HepG2 (cell line): ENCODE results near the gene SLC16A7. TPM values are rescaled to one million over a fixed set of nuclear protein-coding genes. Genes with fewer than 3 reads are reported as not detected.

ENCODE experiments used
- ATAC-seq: fragments of 200-7000 bp; cut with Tn5 transposase; 3 replicates; pipeline ENCODE4 v1.9.1; 2020; ENCODE audit warnings: mild to moderate bottlenecking, moderate library complexity
- BruUV-seq: library from RNA; stranded (reverse); fragments of 400-500 nt; replicated peaks from 2 replicates; lab custom pipeline; 2021; lab: Mats Ljungman, UMichigan
- CTCF ChIA-PET: fragments of 300-600 bp; formaldehyde crosslinking; extraction: SDS; loops from one replicate; lab custom pipeline; 2021; ENCODE audit warnings: low total read pairs, inconsistent platforms, low intra/inter-chr PET ratio; lab: Yijun Ruan, JAX
- POLR2A ChIA-PET: fragments of 350-600 bp; sonication (Branson Sonifier 250); formaldehyde crosslinking; loops from one replicate; lab custom pipeline; 2020; ENCODE audit warnings: antibody characterized with exemption, inconsistent platforms; lab: Yijun Ruan, JAX
- DNase-seq: peaks from one replicate; pipeline ENCODE4 v3.0.0-alpha.2; 2015; ENCODE audit warnings: low spot score
- FAIRE-seq: peaks from 3 replicates; lab custom pipeline; 2011; peaks lifted over from hg19 to GRCh38; lab: Jason Lieb, UNC
- H2AFZ ChIP-seq: one replicate; pipeline ENCODE4 v1.6.1; 2011; ENCODE audit warnings: low read length, inconsistent platforms
- H3K27ac ChIP-seq: fragments of 300-600 bp; 3 replicates; pipeline ENCODE4 v1.8.0; 2011; ENCODE audit warnings: mixed run types, mild to moderate bottlenecking, mixed read lengths, low read length, inconsistent platforms; ENCODE audit not compliant: insufficient read depth; ENCODE audit errors: extremely low read length
- H3K27me3 ChIP-seq, 2 experiments: fragments of 200-600 bp in 1 of 2; 2 replicates in 1 of 2; 3 replicates in 1 of 2; pipeline versions ENCODE4 v1.6.0 to v1.8.0; 2011; ENCODE audit warnings: low read length in 2 of 2, mild to moderate bottlenecking in 2 of 2, moderate library complexity in 2 of 2, inconsistent platforms in 1 of 2; ENCODE audit not compliant: insufficient read depth in 2 of 2, control insufficient read depth in 1 of 2
- H3K36me3 ChIP-seq, 2 experiments: fragments of 200-600 bp in 1 of 2; replicated peaks in 1 of 2; 2 replicates in 1 of 2; 3 replicates in 1 of 2; pipeline versions ENCODE4 v1.5.1 to v1.8.0; 2011; ENCODE audit warnings: low read length in 2 of 2, inconsistent platforms in 1 of 2; ENCODE audit not compliant: insufficient read depth in 2 of 2, control insufficient read depth in 1 of 2
- H3K4me1 ChIP-seq: 2 replicates; pipeline ENCODE4 v1.5.1; 2012; ENCODE audit warnings: low read length, inconsistent platforms; ENCODE audit not compliant: insufficient read depth
- H3K4me2 ChIP-seq: 2 replicates; pipeline ENCODE4 v1.6.0; 2011; ENCODE audit warnings: low read depth, low read length, inconsistent platforms
- H3K4me3 ChIP-seq, 3 experiments: fragments of 200-600 bp in 1 of 3; sonication (generic), shearing (Covaris generic) in 1 of 3; replicated peaks in 1 of 3; 2 replicates each; pipeline ENCODE4 v1.5.1; 2011 to 2016; ENCODE audit warnings: low read length in 3 of 3, inconsistent platforms in 2 of 3, low read depth in 2 of 3, mild to moderate bottlenecking in 2 of 3, control low read depth in 1 of 3, mixed read lengths in 1 of 3; ENCODE audit not compliant: insufficient read depth in 1 of 3
- H3K79me2 ChIP-seq: one replicate; pipeline ENCODE4 v1.6.1; 2011; ENCODE audit warnings: low read length, inconsistent platforms; ENCODE audit not compliant: insufficient read depth
- H3K9ac ChIP-seq: 2 replicates; pipeline ENCODE4 v1.6.0; 2011; ENCODE audit warnings: mild to moderate bottlenecking, low read depth, low read length, inconsistent platforms; ENCODE audit not compliant: insufficient read depth
- H3K9me3 ChIP-seq: 2 replicates; pipeline ENCODE4 v1.5.1; 2012; ENCODE audit warnings: mild to moderate bottlenecking, low read length
- H4K20me1 ChIP-seq: 2 replicates; pipeline ENCODE4 v1.6.0; 2011; ENCODE audit warnings: inconsistent platforms, mild to moderate bottlenecking, low read length, moderate library complexity; ENCODE audit not compliant: insufficient read depth
- ATF7 ChIP-seq, 2 experiments: fragments of 450-650 bp in 1 of 2; sonication (generic) in 1 of 2; formaldehyde crosslinking in 1 of 2; IDR thresholded peaks; 2 replicates each; pipeline versions ENCODE4 v1.4.0 to v1.6.1; 2016 to 2020; ENCODE audit warnings: antibody characterized with exemption in 1 of 2, mild to moderate bottlenecking in 1 of 2, missing genetic modification reagents in 1 of 2
- BHLHE40 ChIP-seq: IDR thresholded peaks from 2 replicates; pipeline ENCODE4 v1.6.1; 2011; ENCODE audit warnings: low read length, improper control_type of control experiment
- CCAR2 ChIP-seq: fragments of 200-400 bp; formaldehyde crosslinking; optimal IDR thresholded peaks from 2 replicates; pipeline ENCODE3; 2018; ENCODE audit warnings: low read depth, mild to moderate bottlenecking, low read length, moderate library complexity
- DNMT3B ChIP-seq: conservative IDR thresholded peaks from 2 replicates; pipeline ENCODE4 v1.6.1; 2016; ENCODE audit warnings: missing biosample characterization, control low read depth
- GATAD2A ChIP-seq: IDR thresholded peaks from 2 replicates; pipeline ENCODE4 v1.6.1; 2016
- KDM1A ChIP-seq: IDR thresholded peaks from 2 replicates; pipeline ENCODE4 v1.6.1; 2016; ENCODE audit warnings: missing compliant biosample characterization
- MNT ChIP-seq: fragments of 450-650 bp; IDR thresholded peaks from 2 replicates; pipeline ENCODE4 v1.6.1; 2016
- NR3C1 ChIP-seq: sonication (generic); formaldehyde crosslinking; IDR thresholded peaks from 2 replicates; pipeline ENCODE4 v1.4.0; 2020; ENCODE audit warnings: missing genetic modification reagents
- RBAK ChIP-seq: sonication (generic); formaldehyde crosslinking; IDR thresholded peaks from 2 replicates; pipeline ENCODE4 v1.5.1; 2020; ENCODE audit warnings: mild to moderate bottlenecking, missing genetic modification reagents
- REPIN1 ChIP-seq: sonication (generic); formaldehyde crosslinking; IDR thresholded peaks from 2 replicates; pipeline ENCODE4 v1.8.0; 2022; ENCODE audit warnings: missing genetic modification reagents, low read depth, mild to moderate bottlenecking, borderline replicate concordance
- RFXAP ChIP-seq: sonication (generic); formaldehyde crosslinking; IDR thresholded peaks from 2 replicates; pipeline ENCODE4 v1.4.0; 2020; ENCODE audit warnings: missing genetic modification reagents, borderline replicate concordance
- SOX5 ChIP-seq: IDR thresholded peaks from 2 replicates; pipeline ENCODE4 v1.6.1; 2016; ENCODE audit warnings: borderline replicate concordance
- ZBTB7B ChIP-seq: sonication (generic); formaldehyde crosslinking; IDR thresholded peaks from 2 replicates; pipeline ENCODE4 v1.4.0; 2020; ENCODE audit warnings: missing genetic modification reagents
- ZNF180 ChIP-seq: sonication (generic); formaldehyde crosslinking; IDR thresholded peaks from 2 replicates; pipeline ENCODE4 v1.4.0; 2020; ENCODE audit warnings: low read depth, missing genetic modification reagents, borderline replicate concordance
- ZNF232 ChIP-seq: sonication (generic); formaldehyde crosslinking; IDR thresholded peaks from 2 replicates; pipeline ENCODE4 v1.4.0; 2020; ENCODE audit warnings: missing genetic modification reagents, borderline replicate concordance
- ZNF644 ChIP-seq: IDR thresholded peaks from 2 replicates; pipeline ENCODE4 v1.6.1; 2016; ENCODE audit warnings: low read depth
- ZNF713 ChIP-seq: sonication (generic); formaldehyde crosslinking; IDR thresholded peaks from 2 replicates; pipeline ENCODE4 v1.4.0; 2020; ENCODE audit warnings: mild to moderate bottlenecking, missing genetic modification reagents
- ZNF737 ChIP-seq: sonication (generic); formaldehyde crosslinking; IDR thresholded peaks from 2 replicates; pipeline ENCODE4 v1.5.0; 2020; ENCODE audit warnings: missing genetic modification reagents, mild to moderate bottlenecking, borderline replicate concordance
- WGBS: methylation state at CpG from one replicate; pipeline ENCODE4 v1.1.6; 2017; ENCODE audit warnings: low lambda C conversion rate; 5-methylcytosine and 5-hydroxymethylcytosine counted together
- in situ Hi-C: cut with HindIII; loops from 2 replicates; pipeline ENCODE4 v1.10.0; 2017; ENCODE audit warnings: low pct_unique_long_range_greater_than_20kb; ENCODE audit not compliant: extremely low pct_ligation_motif_present
- intact Hi-C: fragments of 100-400 bp; cut with micrococcal nuclease; formaldehyde crosslinking; loops from one replicate; pipeline ENCODE4 v1.10.0; 2022; ENCODE audit not compliant: unreplicated experiment
- polyA plus RNA-seq, 8 experiments: library from polyadenylated mRNA; depleted of rRNA in 3 of 8; stranded (reverse) in 7 of 8; unstranded in 1 of 8; fragments of >200 nt; fragmentation: Illumina TruSeq in 4 of 8; extraction: Trizol in 4 of 8; gene quantifications; 2 replicates each; pipeline versions ENCODE4 v1.2.1 to v1.2.3, GENCODE V29; 2011 to 2016; ENCODE audit warnings: low read depth in 4 of 8, missing spikeins in 1 of 8, mixed read lengths in 1 of 8; ENCODE audit not compliant: insufficient read depth in 1 of 8
- total RNA-seq, 5 experiments: library from RNA; depleted of rRNA; stranded (reverse); fragments of >200 nt; fragmentation: Illumina TruSeq; extraction: Trizol; gene quantifications; 2 replicates each; pipeline ENCODE4 v1.2.3, GENCODE V29; 2016; ENCODE audit warnings: low read depth in 1 of 5
- TF ChIP-seq, protein P1 (sequence below): sonication (generic); formaldehyde crosslinking; IDR thresholded peaks from 2 replicates; pipeline ENCODE4 v1.4.0; 2020; ENCODE audit warnings: mild to moderate bottlenecking, missing genetic modification reagents
- TF ChIP-seq, protein P2 (sequence below): sonication (generic); formaldehyde crosslinking; IDR thresholded peaks from 2 replicates; pipeline ENCODE4 v1.8.0; 2022; ENCODE audit warnings: low read depth, missing genetic modification reagents

Gene SLC16A7
- total and polyA plus RNA-seq, 2 of the 13 experiments (the other 11 are each of a cell fraction or from before 2014, with no cell fraction given): 1.3 to 1.6 TPM

DNA sequence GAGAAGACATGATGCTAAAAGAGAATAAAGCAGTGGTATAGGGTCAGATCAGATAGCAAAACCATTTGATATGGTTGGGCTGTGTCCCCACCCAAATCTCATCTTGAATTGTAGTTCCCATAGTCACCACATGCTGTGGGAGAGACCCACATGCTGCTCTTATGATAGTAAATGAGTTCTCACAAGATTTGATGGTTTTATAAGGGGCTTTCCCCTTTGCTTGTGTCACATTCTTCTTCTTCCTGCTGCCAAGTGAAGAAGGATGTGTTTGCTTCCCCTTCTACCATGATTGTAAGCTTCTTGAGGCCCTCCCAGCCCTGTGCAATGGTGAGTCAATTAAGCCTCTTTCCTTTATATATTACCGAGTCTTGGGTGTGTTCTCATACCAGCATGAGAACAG lies 49.4 kb downstream of the SLC16A7 start:
- H3K36me3 ChIP-seq: no peaks in the 10 kb centered on the region
- FAIRE-seq (no peak), DNase-seq (no peak), ATAC-seq (no peak)
- H3K4me1 ChIP-seq: 0 out of 2 replicates have a peak, but pooled peaks cover 8% of the 10 kb centered on the region
- no peak overlapping the region for H3K27ac ChIP-seq
- CTCF ChIA-PET: no interaction called here
- H2AFZ ChIP-seq: no peak overlapping the region
- no peaks in the 10 kb centered on the region for H4K20me1 ChIP-seq
- no peak overlapping the region for H3K4me3 ChIP-seq
- peaks cover 64% of the 10 kb centered on the region for H3K9me3 ChIP-seq
- intact Hi-C loops: no loop called here
- H3K4me2 ChIP-seq: no peak overlapping the region
- 33% methylated on average over 1 of the region's 1 CpG for whole genome bisulfite sequencing
- TF ChIP-seq RFXAP (CRISPR knock-in tag): no peak
- no peak for TF ChIP-seq ZNF644 (CRISPR knock-in tag)
- TF ChIP-seq ATF7 (IDR thresholded peaks at IDR 0.05): no peak
- TF ChIP-seq ATF7 (CRISPR knock-in tag; IDR thresholded peaks at IDR 0.05): no peak
- TF ChIP-seq, protein P1, sequence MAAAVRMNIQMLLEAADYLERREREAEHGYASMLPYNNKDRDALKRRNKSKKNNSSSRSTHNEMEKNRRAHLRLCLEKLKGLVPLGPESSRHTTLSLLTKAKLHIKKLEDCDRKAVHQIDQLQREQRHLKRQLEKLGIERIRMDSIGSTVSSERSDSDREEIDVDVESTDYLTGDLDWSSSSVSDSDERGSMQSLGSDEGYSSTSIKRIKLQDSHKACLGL (CRISPR knock-in tag): no peak
- TF ChIP-seq SOX5 (CRISPR knock-in tag): no peak
- TF ChIP-seq RBAK (CRISPR knock-in tag): no peak
- no peak for TF ChIP-seq ZBTB7B (CRISPR knock-in tag)
- no peak for TF ChIP-seq BHLHE40
- TF ChIP-seq ZNF232 (CRISPR knock-in tag): no peak
- TF ChIP-seq NR3C1 (CRISPR knock-in tag): no peak
- TF ChIP-seq REPIN1: no peak
- TF ChIP-seq GATAD2A: no peak
- no peak for TF ChIP-seq CCAR2
- TF ChIP-seq ZNF180 (CRISPR knock-in tag): no peak
- TF ChIP-seq, protein P2, sequence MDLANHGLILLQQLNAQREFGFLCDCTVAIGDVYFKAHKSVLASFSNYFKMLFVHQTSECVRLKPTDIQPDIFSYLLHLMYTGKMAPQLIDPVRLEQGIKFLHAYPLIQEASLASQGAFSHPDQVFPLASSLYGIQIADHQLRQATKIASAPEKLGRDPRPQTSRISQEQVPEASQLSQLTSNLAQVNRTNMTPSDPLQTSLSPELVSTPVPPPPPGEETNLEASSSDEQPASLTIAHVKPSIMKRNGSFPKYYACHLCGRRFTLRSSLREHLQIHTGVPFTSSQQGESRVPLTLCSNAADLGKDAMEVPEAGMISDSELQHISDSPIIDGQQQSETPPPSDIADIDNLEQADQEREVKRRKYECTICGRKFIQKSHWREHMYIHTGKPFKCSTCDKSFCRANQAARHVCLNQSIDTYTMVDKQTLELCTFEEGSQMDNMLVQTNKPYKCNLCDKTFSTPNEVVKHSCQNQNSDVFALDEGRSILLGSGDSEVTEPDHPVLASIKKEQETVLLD (CRISPR knock-in tag): no peak
- TF ChIP-seq DNMT3B (CRISPR knock-in tag): no peak
- TF ChIP-seq ZNF713: no peak
- no peak for TF ChIP-seq KDM1A (CRISPR knock-in tag)
- no peak for TF ChIP-seq MNT
- TF ChIP-seq ZNF737 (CRISPR knock-in tag): no peak
- no peak overlapping the region for H3K9ac ChIP-seq
- BruUV-seq: no TSS peak
- no peaks in the 10 kb centered on the region for H3K79me2 ChIP-seq
- no peaks in the 10 kb centered on the region for H3K27me3 ChIP-seq
- in situ Hi-C loops: no loop called here
- POLR2A ChIA-PET: no interaction called here
